Tibial nerve (tissue), 4 donors: ENCODE measurements around the gene FGD3.

Source experiments
- CTCF ChIP-seq, 5 experiments: fragments of 200-600 bp in 3 of 5; fragments of 450-650 bp in 2 of 5; sonication (generic) in 3 of 5; IDR thresholded peaks; one replicate each; pipeline ENCODE4 v1.5.1; 2016 to 2019; ENCODE audit warnings: antibody characterized with exemption in 5 of 5, mild to moderate bottlenecking in 3 of 5, moderate library complexity in 2 of 5
- EP300 ChIP-seq, 2 donors: sonication (generic); formaldehyde crosslinking; IDR thresholded peaks; one replicate each; pipeline ENCODE4 v1.6.1; 2017; ENCODE audit warnings: antibody characterized with exemption in 2 of 2, mild to moderate bottlenecking in 1 of 2
- POLR2A ChIP-seq, 2 donors: fragments of 450-650 bp; IDR thresholded peaks; one replicate each; pipeline ENCODE4 v1.6.1; 2017; ENCODE audit warnings: antibody characterized with exemption in 2 of 2, mild to moderate bottlenecking in 2 of 2, moderate library complexity in 2 of 2

- TF ChIP-seq CTCF (IDR thresholded peaks at IDR 0.05): no peak
- no peak for TF ChIP-seq EP300 (IDR thresholded peaks at IDR 0.05)
- TF ChIP-seq POLR2A (IDR thresholded peaks at IDR 0.05): no peak
Observed at GRCh38 chr9:93052791-93053540, 105.6 kb downstream of the FGD3 start.
